ENCODE measurements around the gene ADCY10. TPM values are rescaled to one million over a fixed set of nuclear protein-coding genes. Genes with fewer than 3 reads are reported as not detected.
"Not testable (repeated sequence)": the region's sequence is repeated elsewhere in the genome, so short reads cannot be mapped to it uniquely, and the experiment has no call there.

The ADCY10 gene
- total and polyA plus RNA-seq, 7 experiments from 2014 or later, result 0.19 to 1.3 (median 0.43) TPM; not detected in 2

DNA sequence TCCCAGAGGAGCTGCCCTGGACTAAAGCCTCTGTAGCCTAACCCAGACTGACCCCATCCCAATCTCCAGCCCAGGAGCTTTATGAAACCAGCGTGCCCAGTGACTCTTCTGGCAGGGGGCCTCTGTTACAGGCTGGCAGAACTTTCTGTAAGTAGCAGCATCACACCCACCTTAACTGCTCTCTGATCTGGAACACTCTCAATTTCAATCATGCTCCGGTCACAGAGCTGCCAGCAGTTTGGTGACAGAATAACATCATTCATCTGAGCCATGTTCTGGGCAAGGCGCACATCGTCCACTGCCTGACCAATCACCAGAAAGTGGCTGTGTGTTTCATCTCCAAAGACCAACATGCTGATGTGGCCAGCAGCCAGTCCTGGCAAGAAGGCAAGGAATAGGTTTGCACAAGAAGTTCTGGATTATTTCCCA lies 14.7 kb downstream of the ADCY10 start:
- H3K27ac ChIP-seq (ENCODE audit: low read depth, low read length), result no peak overlapping the region
- Mint-ChIP-seq H3K4me3 (no peak overlapping the region), H3K27ac (no peak overlapping the region), H3K4me1 (no peaks in the 10 kb centered on the region), H3K36me3 (peaks cover 0 to 3% (median 0%) of the 10 kb centered on the region in 5 donors), H3K27me3 (peaks cover 0 to under 1% (median 0%) of the 10 kb centered on the region in 5 donors), H3K9me3 (peaks cover 0 to 1% (median 0%) of the 10 kb centered on the region in 11 donors)
- ChIA-PET POLR2A (interaction anchor here (0.6 kb wide), 1 partner anchor 122 kb away, joined by 3 read pairs; no protein-coding TSS in a partner anchor), CTCF (no interaction called here)
- no peaks in the 10 kb centered on the region for H3K4me1 ChIP-seq (ENCODE audit: control insufficient read depth in 2 of 2, insufficient read depth in 2 of 2, low read length in 2 of 2)
- H3K27me3 ChIP-seq (ENCODE audit: control insufficient read depth in 2 of 2, insufficient read depth in 2 of 2, low read length in 2 of 2), result no peaks in the 10 kb centered on the region
- no peak for ATAC-seq
- no peak for DNase-seq
- no peaks in the 10 kb centered on the region for H3K9me3 ChIP-seq (ENCODE audit: control insufficient read depth in 2 of 3, low read length in 3 of 3)
- intact Hi-C loops (cut with micrococcal nuclease), result no loop called here
- H3K4me3 ChIP-seq (ENCODE audit: low read length), result no peak overlapping the region
- no peaks in the 10 kb centered on the region for H3K36me3 ChIP-seq (ENCODE audit: control insufficient read depth in 2 of 3, insufficient read depth in 3 of 3, low read length in 3 of 3)

DNA sequence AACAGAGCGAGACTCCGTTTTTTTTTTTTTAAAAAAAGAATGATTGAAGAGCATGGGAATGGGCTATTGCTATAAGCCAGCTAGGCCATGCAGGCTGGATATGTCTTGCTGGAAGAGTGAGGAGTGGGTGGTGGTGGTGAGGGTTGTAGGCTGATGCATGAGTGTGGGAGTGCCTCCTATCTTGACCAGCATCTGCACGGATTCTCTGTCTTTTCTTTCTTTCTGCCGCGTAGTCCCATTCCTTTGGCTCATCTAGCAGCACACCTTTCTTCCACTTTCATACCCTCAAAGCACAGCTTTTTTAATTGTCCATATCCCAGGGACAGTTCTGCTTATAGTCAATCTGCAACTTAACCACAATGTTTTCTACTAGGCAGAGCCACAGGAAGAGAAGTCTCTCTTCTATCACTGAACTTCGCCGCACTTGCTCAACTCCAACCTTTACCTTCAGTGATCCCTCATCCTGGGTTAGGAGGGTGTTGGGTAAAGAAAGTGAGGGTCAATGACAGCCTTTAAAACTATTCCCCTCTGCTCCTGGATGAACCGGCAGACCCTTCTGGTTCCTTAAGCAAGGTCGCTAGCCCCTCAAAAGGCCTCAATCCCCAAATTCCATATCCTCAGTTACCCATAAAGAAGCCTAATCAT lies 15.2 kb downstream of the ADCY10 start:
- intact Hi-C loops (cut with micrococcal nuclease), result no loop called here
- Histone ChIP-seq H3K9me3 (ENCODE audit: control insufficient read depth in 2 of 3, low read length in 3 of 3) (no peaks in the 10 kb centered on the region), H3K27me3 (ENCODE audit: control insufficient read depth in 2 of 2, insufficient read depth in 2 of 2, low read length in 2 of 2) (no peaks in the 10 kb centered on the region), H3K4me1 (ENCODE audit: control insufficient read depth in 2 of 2, insufficient read depth in 2 of 2, low read length in 2 of 2) (no peaks in the 10 kb centered on the region), H3K4me3 (ENCODE audit: low read length) (no peak overlapping the region), H3K36me3 (ENCODE audit: control insufficient read depth in 2 of 3, insufficient read depth in 3 of 3, low read length in 3 of 3) (no peaks in the 10 kb centered on the region), H3K27ac (ENCODE audit: low read depth, low read length) (no peak overlapping the region)
- Mint-ChIP-seq H3K27ac (peak overlapping the region in 1 of 9 donors; percentile 75), H3K27me3 (peaks cover 0 to 4% (median 0%) of the 10 kb centered on the region in 5 donors), H3K4me3 (no peak overlapping the region), H3K4me1 (no peaks in the 10 kb centered on the region), H3K9me3 (peaks cover 0 to 1% (median 0%) of the 10 kb centered on the region in 11 donors), H3K36me3 (peaks cover 0 to 3% (median 0%) of the 10 kb centered on the region in 5 donors)
- ChIA-PET CTCF (interaction anchor here (0.7 kb wide), 1 partner anchor 189 kb away, joined by 4 read pairs; no protein-coding TSS in a partner anchor), POLR2A (interaction anchor here (0.6 kb wide), 1 partner anchor 123 kb away, joined by 3 read pairs; no protein-coding TSS in a partner anchor)
- ATAC-seq (no peak), DNase-seq (no peak)

DNA sequence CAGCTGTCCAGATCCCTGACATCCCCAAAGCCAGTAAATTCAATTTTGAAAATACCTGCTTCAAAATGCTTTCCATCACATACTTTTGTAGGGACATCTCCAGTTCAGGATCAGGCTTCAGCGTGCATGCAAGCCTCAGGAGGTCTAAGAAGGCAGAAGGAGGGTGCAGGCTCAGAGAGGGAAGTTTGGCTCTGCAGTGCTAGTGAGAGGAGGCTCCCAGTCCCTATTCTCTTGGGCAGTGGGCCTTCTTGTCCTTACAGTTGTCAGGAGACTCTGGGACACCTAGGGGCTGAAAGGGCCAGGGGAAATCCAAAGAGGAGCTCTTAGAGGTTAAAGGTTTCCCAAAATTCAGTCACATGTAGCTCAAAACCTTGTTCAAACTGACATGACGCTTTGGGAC lies 20.1 kb downstream of the ADCY10 start:
- Mint-ChIP-seq H3K27ac (no peak overlapping the region), H3K27me3 (peaks cover 0 to 12% (median 0%) of the 10 kb centered on the region in 5 donors), H3K9me3 (peaks cover 0 to 1% (median 0%) of the 10 kb centered on the region in 11 donors), H3K4me3 (no peak overlapping the region), H3K36me3 (peaks cover 0 to 3% (median 0%) of the 10 kb centered on the region in 5 donors), H3K4me1 (no peaks in the 10 kb centered on the region)
- intact Hi-C loops (cut with micrococcal nuclease), result no loop called here
- H3K9me3 ChIP-seq (ENCODE audit: control insufficient read depth in 2 of 3, low read length in 3 of 3), result no peaks in the 10 kb centered on the region
- ATAC-seq (no peak), DNase-seq (no peak)
- no peak overlapping the region for H3K4me3 ChIP-seq (ENCODE audit: low read length)
- CTCF ChIA-PET, result no interaction called here
- H3K36me3 ChIP-seq (ENCODE audit: control insufficient read depth in 2 of 3, insufficient read depth in 3 of 3, low read length in 3 of 3), result no peaks in the 10 kb centered on the region
- no peaks in the 10 kb centered on the region for H3K27me3 ChIP-seq (ENCODE audit: control insufficient read depth in 2 of 2, insufficient read depth in 2 of 2, low read length in 2 of 2)
- H3K4me1 ChIP-seq (ENCODE audit: control insufficient read depth in 2 of 2, insufficient read depth in 2 of 2, low read length in 2 of 2), result no peaks in the 10 kb centered on the region
- no peak overlapping the region for H3K27ac ChIP-seq (ENCODE audit: low read depth, low read length)
- POLR2A ChIA-PET, result interaction anchor here (0.6 kb wide), 2 partner anchors 74 to 739 kb away, joined by 4 read pairs; no protein-coding TSS in a partner anchor

DNA sequence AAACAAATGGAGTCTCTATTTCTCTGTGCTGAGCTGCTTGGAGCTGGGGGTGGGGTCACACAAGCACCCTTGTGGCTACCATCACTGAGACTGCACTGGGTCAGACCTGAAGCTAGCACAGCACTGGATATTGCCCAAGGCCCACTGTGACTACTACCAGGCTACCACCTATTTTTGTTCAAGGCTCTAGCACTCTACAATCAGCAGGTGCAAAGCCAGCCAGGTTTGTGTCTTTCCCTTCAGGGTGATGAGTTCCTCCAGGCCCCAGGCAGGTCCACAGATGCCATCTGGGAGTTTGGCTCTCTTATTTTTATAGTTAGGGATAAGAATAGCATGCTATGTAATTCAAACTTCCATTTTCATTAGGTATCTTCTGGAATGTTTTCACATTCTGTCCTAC lies 23.5 kb downstream of the ADCY10 start:
- Mint-ChIP-seq H3K27me3 (peaks cover 0 to 14% (median 0%) of the 10 kb centered on the region in 5 donors), H3K4me3 (no peak overlapping the region), H3K9me3 (peaks cover 0 to 13% (median 2%) of the 10 kb centered on the region in 11 donors), H3K36me3 (no peaks in the 10 kb centered on the region), H3K27ac (no peak overlapping the region), H3K4me1 (no peaks in the 10 kb centered on the region)
- Histone ChIP-seq H3K4me1 (ENCODE audit: control insufficient read depth in 2 of 2, insufficient read depth in 2 of 2, low read length in 2 of 2) (no peaks in the 10 kb centered on the region), H3K9me3 (ENCODE audit: control insufficient read depth in 2 of 3, low read length in 3 of 3) (no peaks in the 10 kb centered on the region), H3K27ac (ENCODE audit: low read depth, low read length) (no peak overlapping the region), H3K36me3 (ENCODE audit: control insufficient read depth in 2 of 3, insufficient read depth in 3 of 3, low read length in 3 of 3) (no peaks in the 10 kb centered on the region), H3K4me3 (ENCODE audit: low read length) (no peak overlapping the region), H3K27me3 (ENCODE audit: control insufficient read depth in 2 of 2, insufficient read depth in 2 of 2, low read length in 2 of 2) (no peaks in the 10 kb centered on the region)
- ChIA-PET CTCF (no interaction called here), POLR2A (no interaction called here)
- ATAC-seq (no peak), DNase-seq (no peak)
- intact Hi-C loops (cut with micrococcal nuclease), result no loop called here

DNA sequence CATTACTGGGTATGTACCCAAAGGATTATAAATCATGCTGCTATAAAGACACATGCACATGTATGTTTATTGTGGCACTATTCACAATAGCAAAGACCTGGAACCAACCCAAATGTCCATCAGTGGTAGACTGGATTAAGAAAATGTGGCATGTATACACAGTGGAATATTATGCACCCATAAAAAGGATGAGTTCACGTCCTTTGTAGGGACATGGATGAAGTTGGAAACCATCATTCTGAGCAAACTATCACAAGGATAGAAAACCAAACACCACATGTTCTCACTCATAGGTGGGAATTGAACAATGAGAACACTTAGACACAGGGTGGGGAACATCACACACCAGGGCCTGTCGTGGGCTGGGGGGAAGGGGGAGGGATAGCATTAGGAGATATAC lies 26.7 kb downstream of the ADCY10 start:
- H3K27ac ChIP-seq (ENCODE audit: low read depth, low read length); H3K27ac Mint-ChIP-seq; intact Hi-C loops (cut with micrococcal nuclease); H3K9me3 ChIP-seq (ENCODE audit: control insufficient read depth in 2 of 3, low read length in 3 of 3); DNase-seq; H3K27me3 Mint-ChIP-seq; H3K4me1 ChIP-seq (ENCODE audit: control insufficient read depth in 2 of 2, insufficient read depth in 2 of 2, low read length in 2 of 2); POLR2A ChIA-PET; H3K36me3 ChIP-seq (ENCODE audit: control insufficient read depth in 2 of 3, insufficient read depth in 3 of 3, low read length in 3 of 3); H3K4me3 Mint-ChIP-seq; H3K27me3 ChIP-seq (ENCODE audit: control insufficient read depth in 2 of 2, insufficient read depth in 2 of 2, low read length in 2 of 2); H3K4me1 Mint-ChIP-seq; ATAC-seq; H3K4me3 ChIP-seq (ENCODE audit: low read length); H3K36me3 Mint-ChIP-seq; CTCF ChIA-PET: not testable (repeated sequence)
- H3K9me3 Mint-ChIP-seq, result peaks cover 0 to 16% (median 2%) of the 10 kb centered on the region in 11 donors

DNA sequence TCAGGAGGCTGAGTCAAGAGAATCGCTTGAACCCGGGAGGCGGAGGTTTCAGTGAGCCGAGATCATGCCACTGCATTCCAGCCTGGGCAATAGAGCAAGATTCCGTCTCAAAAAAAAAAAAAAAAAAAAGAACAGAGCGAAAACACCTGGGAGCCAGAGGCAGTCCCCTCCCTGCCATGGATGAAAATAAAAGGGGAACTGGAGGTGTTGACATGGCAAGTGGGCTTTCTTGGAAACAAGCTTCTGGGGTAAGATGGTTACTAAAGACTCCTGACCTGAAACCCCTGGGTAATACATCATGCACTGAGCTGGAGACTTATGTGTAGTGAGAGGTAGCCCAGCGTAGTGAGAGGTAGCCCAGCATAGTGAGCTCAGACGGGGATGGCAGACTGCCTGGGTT lies 31.6 kb downstream of the ADCY10 start:
- intact Hi-C loops (cut with micrococcal nuclease), result no loop called here
- CTCF ChIA-PET, result no interaction called here

DNA sequence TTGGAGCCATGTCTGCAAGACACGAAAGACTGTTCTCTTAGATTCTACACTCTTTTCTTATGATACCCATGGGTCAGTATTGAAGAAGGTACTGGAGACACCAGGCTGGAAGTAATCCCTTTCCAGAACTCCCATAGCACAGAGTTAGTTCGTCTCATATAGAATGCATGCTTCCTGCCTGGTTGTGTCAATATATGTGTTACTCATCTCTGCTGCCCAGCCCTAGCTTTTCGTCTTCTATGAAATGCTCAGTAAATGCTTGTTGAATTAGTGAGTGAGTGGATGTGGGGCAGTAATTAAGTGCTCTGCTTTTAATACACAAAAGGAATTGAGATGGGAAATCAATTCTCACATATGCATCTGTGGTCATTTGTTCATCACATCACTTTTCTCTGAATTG lies 32.1 kb downstream of the ADCY10 start:
- CTCF ChIA-PET, result no interaction called here
- H3K27ac Mint-ChIP-seq, result no peak overlapping the region

More for the DNA sequence above, 31.6 kb downstream of the ADCY10 start:
- no peaks in the 10 kb centered on the region for H3K36me3 ChIP-seq (ENCODE audit: control insufficient read depth in 2 of 3, insufficient read depth in 3 of 3, low read length in 3 of 3)
- POLR2A ChIA-PET, result interaction anchor here (0.6 kb wide), 1 partner anchor 152 kb away, joined by 3 read pairs; no protein-coding TSS in a partner anchor
- H3K4me1 Mint-ChIP-seq, result no peaks in the 10 kb centered on the region
- H3K36me3 Mint-ChIP-seq, result peaks cover 0 to 5% (median 0%) of the 10 kb centered on the region in 5 donors
- H3K4me3 Mint-ChIP-seq, result no peak overlapping the region
- H3K4me1 ChIP-seq (ENCODE audit: control insufficient read depth in 2 of 2, insufficient read depth in 2 of 2, low read length in 2 of 2), result no peaks in the 10 kb centered on the region
- H3K4me3 ChIP-seq (ENCODE audit: low read length), result no peak overlapping the region
- no peak for ATAC-seq
- H3K27ac ChIP-seq (ENCODE audit: low read depth, low read length), result no peak overlapping the region
- no peaks in the 10 kb centered on the region for H3K9me3 ChIP-seq (ENCODE audit: control insufficient read depth in 2 of 3, low read length in 3 of 3)
- H3K9me3 Mint-ChIP-seq, result peaks cover 0 to 12% (median 2%) of the 10 kb centered on the region in 11 donors
- DNase-seq, result no peak
- H3K27ac Mint-ChIP-seq, result no peak overlapping the region
- no peaks in the 10 kb centered on the region for H3K27me3 ChIP-seq (ENCODE audit: control insufficient read depth in 2 of 2, insufficient read depth in 2 of 2, low read length in 2 of 2)
- peaks cover 5 to 11% (median 9%) of the 10 kb centered on the region in 5 donors for H3K27me3 Mint-ChIP-seq

More for the DNA sequence above, 32.1 kb downstream of the ADCY10 start:
- intact Hi-C loops (cut with micrococcal nuclease), result no loop called here
- no peaks in the 10 kb centered on the region for H3K27me3 ChIP-seq (ENCODE audit: control insufficient read depth in 2 of 2, insufficient read depth in 2 of 2, low read length in 2 of 2)
- H3K36me3 ChIP-seq (ENCODE audit: control insufficient read depth in 2 of 3, insufficient read depth in 3 of 3, low read length in 3 of 3), result no peaks in the 10 kb centered on the region
- H3K4me3 ChIP-seq (ENCODE audit: low read length), result no peak overlapping the region
- H3K27me3 Mint-ChIP-seq, result peaks cover 5 to 11% (median 9%) of the 10 kb centered on the region in 5 donors
- ATAC-seq, result no peak
- POLR2A ChIA-PET, result interaction anchor here (0.6 kb wide), 1 partner anchor 153 kb away, joined by 3 read pairs; no protein-coding TSS in a partner anchor
- H3K36me3 Mint-ChIP-seq, result peaks cover 0 to 5% (median 0%) of the 10 kb centered on the region in 5 donors
- H3K27ac ChIP-seq (ENCODE audit: low read depth, low read length), result no peak overlapping the region
- H3K4me1 ChIP-seq (ENCODE audit: control insufficient read depth in 2 of 2, insufficient read depth in 2 of 2, low read length in 2 of 2), result no peaks in the 10 kb centered on the region
- no peak overlapping the region for H3K4me3 Mint-ChIP-seq
- no peak for DNase-seq
- peaks cover 0 to 12% (median 2%) of the 10 kb centered on the region in 11 donors for H3K9me3 Mint-ChIP-seq
- H3K4me1 Mint-ChIP-seq, result no peaks in the 10 kb centered on the region
- no peaks in the 10 kb centered on the region for H3K9me3 ChIP-seq (ENCODE audit: control insufficient read depth in 2 of 3, low read length in 3 of 3)
